Prostate gland (tissue), 2 donors: ENCODE measurements around the gene SLC6A12. TPM values are rescaled to one million over a fixed set of nuclear protein-coding genes. Genes with fewer than 3 reads are reported as not detected.

Experiments
- DNase-seq: peaks from one replicate; pipeline ENCODE4 v3.0.0-alpha.2; 2019; ENCODE audit warnings: low spot score
- H3K27ac ChIP-seq, 2 donors: fragments of 200-600 bp; sonication (generic); 2 replicates each; pipeline ENCODE4 v1.5.1; 2017 to 2019
- H3K27me3 ChIP-seq: fragments of 200-600 bp; sonication (generic); replicated peaks from 2 replicates; pipeline ENCODE4 v1.5.1; 2019; ENCODE audit not compliant: insufficient read depth
- H3K36me3 ChIP-seq, 2 donors: fragments of 200-600 bp; sonication (generic); 1 replicate in 1 of 2; 2 replicates in 1 of 2; pipeline versions ENCODE4 v1.5.1 to v1.8.1; 2017 to 2019
- H3K4me1 ChIP-seq: fragments of 200-600 bp; sonication (generic); replicated peaks from 2 replicates; pipeline ENCODE4 v1.5.1; 2019
- H3K4me3 ChIP-seq, 2 donors: fragments of 200-600 bp; sonication (generic); 2 replicates each; pipeline ENCODE4 v1.5.1; 2017 to 2019
- H3K9me3 ChIP-seq: fragments of 200-600 bp; sonication (generic); 2 replicates; pipeline ENCODE4 v1.5.1; 2017
- CTCF ChIP-seq, 4 experiments: fragments of 200-600 bp in 2 of 4; fragments of 450-650 bp in 2 of 4; sonication (generic) in 2 of 4; IDR thresholded peaks; 1 replicate in 3 of 4; 2 replicates in 1 of 4; pipeline ENCODE4 v1.5.1; 2016 to 2019; ENCODE audit warnings: antibody characterized with exemption in 4 of 4, mild to moderate bottlenecking in 2 of 4, moderate library complexity in 2 of 4
- POLR2A ChIP-seq: fragments of 450-650 bp; IDR thresholded peaks from one replicate; pipeline ENCODE4 v1.6.1; 2016; ENCODE audit warnings: antibody characterized with exemption, mild to moderate bottlenecking
- POLR2AphosphoS5 ChIP-seq: sonication (generic); formaldehyde crosslinking; IDR thresholded peaks from one replicate; pipeline ENCODE4 v1.6.1; 2017; ENCODE audit warnings: antibody characterized with exemption
- WGBS: methylation state at CpG from one replicate; pipeline ENCODE4 v1.1.5; 2018; 5-methylcytosine and 5-hydroxymethylcytosine counted together
- intact Hi-C: fragments of 100-400 bp; cut with DNase I; formaldehyde crosslinking; loops from one replicate; pipeline ENCODE4 v1.14.2; 2022
- total RNA-seq, 2 donors: library from RNA; depleted of rRNA; stranded (reverse); fragments of >200 nt; gene quantifications; one replicate each; pipeline ENCODE4 v1.1.0, GENCODE V29; 2016

The SLC6A12 gene
- total RNA-seq, 2 donors from 2014 or later: 1.0 to 1.9 TPM

DNA sequence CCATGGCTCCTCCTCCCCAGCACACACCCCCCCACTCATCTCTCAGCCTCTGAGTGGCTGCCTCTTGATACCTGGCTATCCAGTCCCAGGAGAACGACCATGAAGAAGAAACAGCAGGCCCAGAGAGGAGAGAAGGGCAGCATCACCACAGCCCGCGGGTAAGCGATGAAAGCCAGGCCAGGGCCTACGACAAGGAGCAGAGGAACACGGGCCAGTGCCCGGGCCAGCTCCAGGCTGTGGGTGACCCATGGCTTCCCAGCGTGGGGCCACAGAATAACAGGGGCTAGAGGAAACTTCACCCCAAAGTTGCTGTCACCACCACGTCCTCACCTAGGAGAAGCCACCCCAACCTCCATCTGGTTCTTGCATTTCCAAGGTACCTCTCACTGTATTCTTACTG, 10.4 kb upstream of the SLC6A12 start:
- H3K36me3 ChIP-seq: no peaks in the 10 kb centered on the region
- TF ChIP-seq POLR2A (no peak), POLR2AphosphoS5 (no peak), CTCF (IDR thresholded peaks at IDR 0.05) (no peak)
- intact Hi-C loops: no loop called here
- no peak overlapping the region for H3K4me3 ChIP-seq
- 94% methylated on average over 9 of the region's 9 CpGs for WGBS
- DNase-seq: no peak
- H3K9me3 ChIP-seq: no peaks in the 10 kb centered on the region
- no peak overlapping the region for H3K27ac ChIP-seq
- no peaks in the 10 kb centered on the region for H3K4me1 ChIP-seq
- no peaks in the 10 kb centered on the region for H3K27me3 ChIP-seq

DNA sequence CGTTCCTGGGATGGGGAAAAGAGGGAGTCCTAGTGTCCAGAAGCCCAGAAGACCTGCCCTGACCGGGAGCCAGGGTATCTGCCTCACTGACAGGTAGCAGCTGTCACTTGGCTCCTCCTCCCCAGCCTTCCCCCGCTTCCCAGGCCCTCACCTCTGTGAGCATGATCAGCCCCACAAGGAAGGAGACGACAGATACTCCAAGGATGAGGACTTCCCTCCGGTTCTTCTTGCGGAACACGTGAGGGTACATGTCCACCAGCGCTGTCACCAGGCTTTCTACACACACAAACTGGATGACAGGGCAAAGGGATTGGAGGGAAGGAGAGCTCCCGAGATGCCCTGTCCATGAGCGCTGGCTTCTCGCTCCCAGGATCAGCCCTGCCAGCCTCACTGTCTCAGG, 9.9 kb upstream of the SLC6A12 start:
- DNase-seq: no peak
- no peaks in the 10 kb centered on the region for H3K9me3 ChIP-seq
- no peaks in the 10 kb centered on the region for H3K4me1 ChIP-seq
- H3K36me3 ChIP-seq: no peaks in the 10 kb centered on the region
- intact Hi-C loops: no loop called here
- no peak overlapping the region for H3K27ac ChIP-seq
- H3K4me3 ChIP-seq: no peak overlapping the region
- H3K27me3 ChIP-seq: no peaks in the 10 kb centered on the region
- 82% methylated on average over 11 of the region's 11 CpGs for WGBS
- TF ChIP-seq POLR2AphosphoS5 (no peak), POLR2A (no peak), CTCF (IDR thresholded peaks at IDR 0.05) (no peak)

- no peak overlapping the region for H3K27ac ChIP-seq
- H3K36me3 ChIP-seq: no peaks in the 10 kb centered on the region
- H3K4me3 ChIP-seq: no peak overlapping the region
- TF ChIP-seq POLR2A (no peak), CTCF (IDR thresholded peaks at IDR 0.05) (no peak), POLR2AphosphoS5 (no peak)
- H3K27me3 ChIP-seq: no peaks in the 10 kb centered on the region
- no peaks in the 10 kb centered on the region for H3K9me3 ChIP-seq
- no peaks in the 10 kb centered on the region for H3K4me1 ChIP-seq
- intact Hi-C loops: no loop called here
- no peak for DNase-seq
- 84% methylated on average over 6 of the region's 6 CpGs for WGBS
Measured at GRCh38 chr12:221736-222135, 7.8 kb upstream of the SLC6A12 start.

- WGBS: 83% methylated on average over 19 of the region's 19 CpGs
- H3K27ac ChIP-seq: no peak overlapping the region
- H3K9me3 ChIP-seq: no peaks in the 10 kb centered on the region
- DNase-seq: no peak
- intact Hi-C loops: no loop called here
- H3K4me1 ChIP-seq: no peaks in the 10 kb centered on the region
- TF ChIP-seq POLR2A (no peak), CTCF (IDR thresholded peaks at IDR 0.05) (no peak), POLR2AphosphoS5 (no peak)
- no peak overlapping the region for H3K4me3 ChIP-seq
- no peaks in the 10 kb centered on the region for H3K36me3 ChIP-seq
- H3K27me3 ChIP-seq: no peaks in the 10 kb centered on the region
Measured at GRCh38 chr12:220946-221550, 7.1 kb upstream of the SLC6A12 start.

DNA sequence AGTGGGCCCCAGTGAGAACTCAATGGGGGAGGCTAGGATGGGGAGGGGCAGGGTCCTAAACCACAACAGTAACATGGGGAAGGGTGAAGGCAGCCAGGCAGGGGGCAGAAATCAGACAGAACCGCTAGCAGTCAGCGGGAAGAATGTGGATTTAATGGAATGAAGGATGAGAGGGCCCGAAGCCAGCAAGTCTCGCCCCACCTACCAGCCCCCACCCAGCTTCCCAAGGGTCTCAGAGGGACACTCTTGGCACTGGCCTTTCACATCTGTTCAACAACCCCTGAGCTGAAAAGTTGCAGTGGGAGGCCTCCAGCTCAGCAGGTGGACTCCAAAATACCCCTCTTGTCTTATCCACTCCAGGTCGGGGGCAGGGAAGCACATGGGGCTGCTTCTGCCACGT, 6.5 kb upstream of the SLC6A12 start:
- no peak for DNase-seq
- H3K4me1 ChIP-seq: no peaks in the 10 kb centered on the region
- no peaks in the 10 kb centered on the region for H3K36me3 ChIP-seq
- H3K4me3 ChIP-seq: no peak overlapping the region
- no peaks in the 10 kb centered on the region for H3K27me3 ChIP-seq
- WGBS: 71% methylated on average over 6 of the region's 6 CpGs
- intact Hi-C loops: no loop called here
- H3K27ac ChIP-seq: no peak overlapping the region
- TF ChIP-seq CTCF (IDR thresholded peaks at IDR 0.05) (no peak), POLR2AphosphoS5 (no peak), POLR2A (no peak)
- H3K9me3 ChIP-seq: no peaks in the 10 kb centered on the region
